HepG2 (cell line): ENCODE data around the gene ZNF326. TPM values are rescaled to one million over a fixed set of nuclear protein-coding genes. Genes with fewer than 3 reads are reported as not detected.

ENCODE experiments used
- NFE2L2 ChIP-seq: fragments of 150-350 bp; IDR thresholded peaks from 2 replicates; pipeline ENCODE4 v1.6.1; 2014; ENCODE audit warnings: low read length
- NR2F6 ChIP-seq, 2 experiments: IDR thresholded peaks; 2 replicates each; pipeline ENCODE4 v1.6.1; 2016; ENCODE audit warnings: antibody characterized with exemption in 1 of 2, mild to moderate bottlenecking in 1 of 2
- RNF219 ChIP-seq: sonication (generic); formaldehyde crosslinking; IDR thresholded peaks from 2 replicates; pipeline ENCODE4 v1.5.0; 2020; ENCODE audit warnings: mild to moderate bottlenecking, missing genetic modification reagents
- TBL1XR1 ChIP-seq: fragments of 150-350 bp; IDR thresholded peaks from 2 replicates; pipeline ENCODE4 v1.6.1; 2014; ENCODE audit warnings: borderline replicate concordance, low read length; ENCODE audit not compliant: partially characterized antibody
- TRIM22 ChIP-seq: fragments of 450-650 bp; IDR thresholded peaks from 2 replicates; pipeline ENCODE4 v1.6.1; 2017
- ZBTB21 ChIP-seq: sonication (generic); formaldehyde crosslinking; IDR thresholded peaks from 2 replicates; pipeline ENCODE4 v1.4.0; 2020; ENCODE audit warnings: missing genetic modification reagents
- ZHX1 ChIP-seq: sonication (generic); formaldehyde crosslinking; IDR thresholded peaks from 2 replicates; pipeline ENCODE4 v1.8.1; 2022; ENCODE audit warnings: low read depth, mild to moderate bottlenecking, missing genetic modification reagents
- ZMYM4 ChIP-seq: sonication (generic); formaldehyde crosslinking; IDR thresholded peaks from 2 replicates; pipeline ENCODE4 v1.8.1; 2023; ENCODE audit warnings: mild to moderate bottlenecking, missing genetic modification reagents
- ZNF224 ChIP-seq: sonication (generic); formaldehyde crosslinking; IDR thresholded peaks from 2 replicates; pipeline ENCODE4 v1.5.0; 2020; ENCODE audit warnings: mild to moderate bottlenecking, missing genetic modification reagents
- ZNF232 ChIP-seq: sonication (generic); formaldehyde crosslinking; IDR thresholded peaks from 2 replicates; pipeline ENCODE4 v1.4.0; 2020; ENCODE audit warnings: missing genetic modification reagents, borderline replicate concordance
- ZNF407 ChIP-seq: sonication (generic); formaldehyde crosslinking; IDR thresholded peaks from one replicate; pipeline ENCODE4 v1.5.1; 2020; ENCODE audit warnings: mild to moderate bottlenecking, missing genetic modification reagents; ENCODE audit errors: not compliant biosample characterization
- ZNF619 ChIP-seq: sonication (generic); formaldehyde crosslinking; IDR thresholded peaks from 2 replicates; pipeline ENCODE4 v1.4.0; 2020; ENCODE audit warnings: mild to moderate bottlenecking, missing genetic modification reagents
- ZNF839 ChIP-seq: sonication (generic); formaldehyde crosslinking; IDR thresholded peaks from 2 replicates; pipeline ENCODE4 v1.4.0; 2020; ENCODE audit warnings: missing genetic modification reagents, mild to moderate bottlenecking, borderline replicate concordance
- polyA plus RNA-seq, 8 experiments: library from polyadenylated mRNA; depleted of rRNA in 3 of 8; stranded (reverse) in 7 of 8; unstranded in 1 of 8; fragments of >200 nt; fragmentation: Illumina TruSeq in 4 of 8; extraction: Trizol in 4 of 8; gene quantifications; 2 replicates each; pipeline versions ENCODE4 v1.2.1 to v1.2.3, GENCODE V29; 2011 to 2016; ENCODE audit warnings: low read depth in 4 of 8, missing spikeins in 1 of 8, mixed read lengths in 1 of 8; ENCODE audit not compliant: insufficient read depth in 1 of 8
- total RNA-seq, 5 experiments: library from RNA; depleted of rRNA; stranded (reverse); fragments of >200 nt; fragmentation: Illumina TruSeq; extraction: Trizol; gene quantifications; 2 replicates each; pipeline ENCODE4 v1.2.3, GENCODE V29; 2016; ENCODE audit warnings: low read depth in 1 of 5

Gene ZNF326
- total and polyA plus RNA-seq, 2 of the 13 experiments (the other 11 are each of a cell fraction or from before 2014, with no cell fraction given) = 6.3 to 16.4 TPM

- peak; percentile 89 for TF ChIP-seq ZNF407 (CRISPR knock-in tag)
- peak; percentile 11; the same call in 1 of the 2 replicates for TF ChIP-seq NFE2L2
- TF ChIP-seq ZNF232 (CRISPR knock-in tag) = peak; percentile 52; the same call in 1 of the 2 replicates
- peak; percentile 93 for TF ChIP-seq ZMYM4 (CRISPR knock-in tag)
- 0 out of 2 replicates have a peak, but pooled peaks have one; percentile 75 for TF ChIP-seq ZHX1 (CRISPR knock-in tag)
- no peak for TF ChIP-seq RNF219 (CRISPR knock-in tag)
- TF ChIP-seq ZBTB21 (CRISPR knock-in tag) = no peak
- peak; percentile 34 for TF ChIP-seq NR2F6 (IDR thresholded peaks at IDR 0.05)
- TF ChIP-seq NR2F6 (CRISPR knock-in tag; IDR thresholded peaks at IDR 0.05) = peak; percentile 51
- TF ChIP-seq ZNF839 (CRISPR knock-in tag) = peak; percentile 54; the same call in 1 of the 2 replicates
- TF ChIP-seq TRIM22 = no peak
- peak; percentile 85 for TF ChIP-seq ZNF224 (CRISPR knock-in tag)
- TF ChIP-seq ZNF619 (CRISPR knock-in tag) = peak; percentile 76; the same call in 1 of the 2 replicates
- TF ChIP-seq TBL1XR1 = no peak
Observed at GRCh38 chr1:89994805-89995597, at the start of gene ZNF326 (continued).
